ENCODE data around the gene AFF1.
"Not testable (repeated sequence)": the region's sequence is repeated elsewhere in the genome, so short reads cannot be mapped to it uniquely, and the experiment has no call there.

The AFF1 gene

DNA sequence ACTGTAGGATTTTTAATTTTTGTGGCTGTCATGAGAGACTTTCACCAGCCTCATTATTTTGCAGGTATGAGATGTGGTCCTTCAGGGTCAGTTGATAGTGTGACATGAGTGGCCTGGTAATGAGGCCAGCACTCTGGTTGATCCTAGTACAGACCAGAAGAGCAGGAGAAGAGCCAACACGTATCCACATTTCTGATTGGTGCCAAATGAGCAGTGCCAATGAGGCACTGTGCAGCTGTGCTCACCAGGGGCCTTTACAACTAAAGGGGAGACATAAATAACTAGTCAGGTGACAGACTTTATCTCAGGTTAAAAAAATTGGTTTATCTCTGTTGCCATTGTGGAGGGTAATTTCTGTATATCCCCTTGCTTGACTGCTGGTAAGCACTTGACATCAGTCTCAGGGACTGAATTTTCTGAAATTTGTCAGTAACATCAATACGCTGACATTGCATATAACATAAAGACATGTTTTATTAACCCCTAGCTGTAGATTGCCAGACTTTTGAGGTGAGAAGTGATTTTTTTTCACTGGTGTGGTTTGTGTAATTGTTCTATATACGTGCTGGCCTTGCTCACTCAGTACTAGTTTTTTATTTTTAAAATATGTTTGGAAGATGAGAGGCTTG, 101.2 kb downstream of the AFF1 start:
- DNase-seq (ENCODE audit: low spot score) = no peak

DNA sequence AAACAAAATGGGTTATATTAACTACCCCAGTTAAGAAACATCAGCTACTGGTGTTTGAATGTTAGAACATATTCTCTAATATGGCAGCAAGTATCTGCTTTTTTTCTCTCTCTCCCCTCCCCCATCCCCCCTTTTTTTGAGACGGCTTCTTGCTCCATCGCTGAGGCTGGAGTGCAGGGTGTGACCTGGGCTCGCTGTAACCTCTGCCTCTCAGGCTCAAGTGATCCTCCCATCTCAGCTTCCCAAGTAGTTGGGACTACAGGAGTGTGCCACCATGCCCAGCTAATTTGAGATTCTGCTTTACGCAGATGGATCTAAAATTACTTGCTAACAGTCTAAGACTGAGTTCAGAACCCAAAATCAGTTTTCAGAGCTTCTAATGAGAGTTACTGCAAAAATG, 101.9 kb downstream of the AFF1 start:
- DNase-seq (ENCODE audit: low spot score) = no peak

DNA sequence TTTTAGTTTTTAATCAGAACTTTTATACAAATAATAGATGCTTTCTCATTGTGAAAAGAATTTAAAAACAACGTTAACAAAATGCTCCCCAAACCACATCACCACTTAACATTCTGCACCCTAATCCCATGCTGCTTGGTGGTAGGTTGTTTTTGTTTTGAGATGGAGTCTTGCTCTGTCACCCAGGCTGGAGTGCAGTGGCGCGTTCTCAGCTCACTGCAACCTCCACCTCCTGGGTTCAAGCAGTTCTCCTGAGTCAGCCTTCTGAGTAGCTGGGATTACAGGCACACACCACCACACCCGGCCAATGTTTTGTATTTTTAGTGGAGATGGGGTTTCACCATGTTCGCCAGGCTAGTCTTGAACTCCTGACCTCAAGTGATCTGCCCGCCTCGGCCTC, 102.4 kb downstream of the AFF1 start:
- DNase-seq (ENCODE audit: low spot score) = not testable (repeated sequence)

DNA sequence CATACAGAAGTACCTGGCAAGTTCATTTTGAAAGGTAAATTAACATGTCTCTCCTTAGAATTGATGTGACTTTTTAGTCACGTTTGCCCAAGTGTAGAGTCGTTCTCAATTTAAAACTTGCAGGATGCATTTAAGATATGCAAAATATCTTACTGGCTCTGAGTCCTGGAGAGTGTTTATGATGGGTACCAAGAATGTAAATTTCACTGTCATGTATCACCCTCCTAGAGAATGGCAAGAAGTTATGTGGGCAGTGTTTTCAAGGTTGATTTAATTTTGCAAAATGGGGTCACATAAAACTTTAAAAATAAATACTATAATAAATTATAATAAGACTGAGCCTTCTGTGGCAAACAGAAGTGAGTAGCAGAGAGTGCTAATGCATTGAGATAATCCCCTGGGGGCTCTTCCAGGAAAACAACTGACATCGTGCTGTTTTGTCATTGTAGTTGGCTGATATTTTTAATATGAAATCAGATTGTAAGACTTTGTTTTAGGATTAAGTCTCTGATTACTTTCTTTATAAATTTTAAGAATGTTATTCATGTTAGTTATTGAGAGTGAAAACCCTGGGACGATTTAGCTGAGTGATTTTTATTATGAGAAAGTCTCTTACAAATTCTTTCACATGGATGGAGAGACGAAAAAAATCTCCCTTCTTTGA, 103.0 kb downstream of the AFF1 start:
- no peak for DNase-seq (ENCODE audit: low spot score)

DNA sequence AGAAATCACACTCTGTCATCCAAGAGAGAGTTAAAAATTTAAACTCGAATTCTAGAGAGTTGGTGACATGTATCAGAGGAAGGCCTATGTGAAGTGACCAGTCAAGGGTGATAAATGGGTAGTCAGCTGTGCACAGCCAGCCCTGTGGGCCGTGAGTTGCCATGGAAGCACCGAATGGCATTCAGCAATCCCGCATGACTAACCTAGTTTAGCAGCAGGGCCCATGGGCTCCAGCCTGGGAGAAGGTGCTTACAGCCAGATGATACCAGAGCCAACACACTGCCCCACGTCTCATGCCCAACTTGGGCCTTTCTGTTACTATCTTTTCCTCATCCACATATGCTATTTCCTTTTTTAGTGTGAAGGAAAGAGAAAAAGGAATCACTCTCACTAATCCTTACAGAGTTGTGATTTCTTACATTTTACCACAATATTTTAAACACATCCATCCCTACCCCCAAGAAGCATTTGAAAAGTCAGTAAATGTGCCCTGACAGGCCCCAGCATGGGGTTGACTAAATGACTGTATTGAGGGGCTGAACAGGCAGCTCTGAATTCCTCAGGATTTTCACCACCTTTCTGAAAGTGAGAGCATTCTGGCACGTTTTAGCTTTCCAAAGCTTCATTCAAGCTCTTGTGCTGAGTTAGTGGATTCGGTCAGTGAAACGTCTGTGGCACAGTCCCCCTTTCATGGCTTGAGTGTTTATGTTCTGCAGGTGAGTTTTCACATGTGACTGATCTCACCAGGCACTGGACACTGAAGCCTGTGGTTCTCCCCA, 104.2 kb downstream of the AFF1 start:
- peak; percentile 52 for DNase-seq (ENCODE audit: low spot score)

DNA sequence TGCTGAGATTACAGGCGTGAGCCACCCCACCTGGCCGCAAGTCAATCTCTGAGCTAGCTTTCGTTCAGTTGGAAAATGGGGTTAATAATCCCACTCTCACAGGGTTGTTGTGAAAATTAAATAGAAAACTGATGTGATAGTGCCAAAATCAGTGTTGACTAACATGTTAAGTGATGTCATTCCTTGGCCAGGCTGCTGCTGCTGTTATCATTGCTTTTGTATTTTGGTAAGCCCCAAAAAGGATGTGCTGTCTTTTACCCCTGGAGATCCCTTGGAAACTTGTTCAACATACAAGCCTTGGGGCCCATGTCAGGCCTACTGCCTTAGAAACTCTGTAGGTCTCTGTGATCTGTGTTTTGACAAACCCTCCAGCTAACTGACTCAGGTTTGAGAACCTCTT, 106.3 kb downstream of the AFF1 start:
- DNase-seq (ENCODE audit: low spot score) = no peak

DNA sequence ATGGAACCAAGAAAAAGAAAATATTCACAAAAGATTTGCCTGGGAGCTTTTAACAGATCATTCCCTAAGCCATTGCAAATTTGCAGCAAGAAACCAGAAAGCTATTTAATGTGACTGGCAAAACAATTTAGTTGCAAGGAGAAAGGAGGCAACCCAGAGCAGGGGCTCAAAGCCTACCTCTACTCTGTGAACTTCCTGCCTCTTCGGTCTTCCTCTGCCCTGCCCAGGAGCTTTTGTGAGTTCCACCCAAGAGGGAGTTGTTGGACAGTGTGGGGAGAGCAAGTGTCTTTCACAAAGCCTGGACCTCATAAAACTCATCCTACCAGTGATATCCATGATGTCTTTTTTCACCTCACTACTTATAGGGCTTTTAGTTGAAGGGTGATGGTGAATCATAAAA, 107.4 kb downstream of the AFF1 start:
- DNase-seq (ENCODE audit: low spot score) = no peak

DNA sequence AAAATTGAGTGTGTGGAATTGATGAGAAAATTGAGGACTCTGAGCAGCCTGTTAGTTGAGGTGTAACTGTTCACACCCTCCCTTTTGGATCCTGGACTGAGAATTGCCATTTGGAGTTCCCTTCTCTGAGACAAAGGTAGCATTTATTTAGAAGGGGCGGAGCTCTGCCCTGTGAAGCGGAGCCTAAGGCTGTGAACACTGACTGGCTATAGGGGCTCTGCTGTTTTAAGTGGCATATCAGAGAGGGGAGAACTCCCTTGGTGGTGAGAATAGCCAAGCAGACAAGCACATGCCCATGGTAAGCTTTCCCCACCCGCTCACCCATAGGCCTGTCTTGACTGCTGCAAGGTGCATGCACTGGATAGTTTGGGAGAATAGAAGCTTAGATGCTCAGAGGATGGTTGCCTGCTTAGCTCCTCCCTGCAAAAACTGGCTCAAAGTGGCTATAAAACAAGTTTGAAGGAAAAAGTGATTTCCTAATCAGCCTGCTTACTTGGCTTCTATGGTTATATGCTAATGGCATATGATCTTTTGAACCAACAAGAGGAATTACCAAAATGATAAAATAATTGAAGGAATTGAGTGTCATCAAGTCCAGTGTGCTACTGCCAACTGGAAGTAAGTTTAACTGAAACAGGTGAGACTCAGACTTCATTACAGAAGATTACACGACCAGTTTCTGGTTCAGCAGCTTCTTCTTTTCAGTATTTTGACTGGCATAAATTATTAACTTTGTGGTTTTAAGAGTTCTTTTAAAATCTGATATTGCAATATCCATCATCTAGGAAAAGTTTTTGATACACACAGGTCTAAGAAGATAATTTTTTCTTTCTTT, 108.4 kb downstream of the AFF1 start:
- no peak for DNase-seq (ENCODE audit: low spot score)

DNA sequence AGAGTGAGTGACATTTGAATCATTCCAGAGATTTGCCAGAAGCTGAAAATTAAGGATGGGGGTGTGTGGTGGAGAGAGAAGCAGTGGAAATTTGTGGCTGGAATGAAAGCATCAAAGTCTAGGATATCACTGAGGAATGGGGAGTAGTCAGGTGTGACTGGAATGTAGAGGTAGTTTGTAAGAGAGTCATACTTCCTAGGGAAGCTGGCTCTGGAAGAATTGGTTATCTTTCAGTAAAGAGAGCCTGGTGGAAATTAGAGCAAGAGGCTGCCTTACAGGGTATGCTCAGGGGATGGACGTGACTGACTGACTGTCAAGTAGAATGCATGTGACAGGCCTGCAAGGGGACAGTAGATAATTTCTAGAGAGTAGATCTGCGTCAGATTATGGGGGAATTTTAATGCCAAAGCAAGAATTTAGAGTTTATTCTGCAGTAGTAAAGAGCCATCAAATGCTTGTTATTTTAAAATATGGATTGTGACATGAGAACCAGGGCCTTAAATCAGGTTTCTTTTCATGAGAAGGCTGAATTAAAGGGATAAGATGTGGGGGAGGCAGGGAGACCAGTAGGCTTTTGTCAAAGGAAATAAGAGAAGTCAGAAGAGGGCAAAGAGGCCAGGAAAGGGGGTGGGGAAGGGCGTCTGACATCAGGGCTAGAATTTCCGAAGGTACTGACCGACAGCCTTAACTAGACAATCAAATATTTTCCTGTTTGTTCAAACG, 109.9 kb downstream of the AFF1 start:
- DNase-seq (ENCODE audit: low spot score) = no peak

DNA sequence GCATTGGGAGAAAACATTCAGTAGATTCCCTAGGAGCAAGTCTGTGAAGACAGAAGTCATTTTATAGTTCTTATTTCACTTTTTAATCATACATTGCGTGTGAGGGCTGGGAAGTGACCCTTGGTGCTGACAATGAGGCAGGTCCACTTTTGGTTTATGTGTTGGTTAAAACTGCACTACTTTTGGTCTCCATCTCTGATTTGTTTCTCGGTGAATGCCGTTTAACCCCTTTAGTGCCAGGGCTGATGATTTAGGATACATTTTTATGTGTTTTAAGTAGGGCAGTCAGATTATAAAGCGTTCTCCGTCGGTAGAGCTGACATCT, 110.4 kb downstream of the AFF1 start:
- DNase-seq (ENCODE audit: low spot score) = no peak

DNA sequence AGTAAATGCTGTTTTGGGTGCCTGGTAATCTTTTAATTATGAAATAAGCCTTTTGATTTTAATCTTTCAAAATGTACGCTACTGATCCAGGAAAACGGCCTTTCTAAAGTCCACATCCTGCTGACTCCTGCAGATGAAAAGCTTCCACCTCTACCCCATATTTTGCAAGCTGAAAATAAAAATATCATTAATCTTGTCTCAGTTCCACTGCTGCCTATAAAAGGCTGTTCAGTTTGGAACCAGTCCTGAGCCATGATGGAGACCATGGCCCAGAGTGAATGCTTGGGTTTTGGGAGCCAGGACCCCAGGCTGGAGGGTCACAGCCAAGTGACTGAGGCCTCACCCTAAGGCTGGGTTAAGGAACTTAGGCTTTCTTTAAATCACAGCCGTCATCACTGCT, 110.8 kb downstream of the AFF1 start:
- DNase-seq (ENCODE audit: low spot score) = no peak

DNA sequence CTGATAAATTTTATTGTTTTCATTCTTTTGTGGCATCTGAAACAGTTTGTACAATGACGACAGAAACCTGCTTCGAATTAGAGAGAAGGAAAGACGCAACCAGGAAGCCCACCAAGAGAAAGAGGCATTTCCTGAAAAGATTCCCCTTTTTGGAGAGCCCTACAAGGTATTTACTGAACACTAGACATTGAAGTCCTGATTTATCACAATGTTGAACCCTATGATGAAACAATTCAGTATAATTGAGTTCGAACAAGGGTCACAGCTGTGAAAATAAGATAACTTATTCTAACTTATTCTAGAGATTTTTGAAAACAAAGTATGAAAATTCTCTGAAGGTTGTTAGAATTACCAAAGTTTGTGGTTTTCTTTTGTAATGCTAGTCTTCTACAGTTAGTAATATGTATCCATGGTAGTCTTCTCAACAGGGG, 111.3 kb downstream of the AFF1 start:
- no peak for DNase-seq (ENCODE audit: low spot score)

DNA sequence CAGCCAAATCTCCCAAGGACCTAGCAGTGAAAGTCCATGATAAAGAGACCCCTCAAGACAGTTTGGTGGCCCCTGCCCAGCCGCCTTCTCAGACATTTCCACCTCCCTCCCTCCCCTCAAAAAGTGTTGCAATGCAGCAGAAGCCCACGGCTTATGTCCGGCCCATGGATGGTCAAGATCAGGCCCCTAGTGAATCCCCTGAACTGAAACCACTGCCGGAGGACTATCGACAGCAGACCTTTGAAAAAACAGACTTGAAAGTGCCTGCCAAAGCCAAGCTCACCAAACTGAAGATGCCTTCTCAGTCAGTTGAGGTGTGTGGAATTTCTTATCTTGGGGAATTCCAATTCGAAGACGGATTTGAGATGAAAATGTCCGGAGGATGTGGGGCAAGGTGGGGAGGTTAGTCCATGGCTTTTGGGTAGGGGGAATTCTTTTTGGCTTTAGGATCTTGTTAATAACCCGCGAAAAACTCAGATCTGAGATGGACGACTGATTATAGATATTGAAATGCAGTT, 112.5 kb downstream of the AFF1 start:
- DNase-seq (ENCODE audit: low spot score) = no peak

DNA sequence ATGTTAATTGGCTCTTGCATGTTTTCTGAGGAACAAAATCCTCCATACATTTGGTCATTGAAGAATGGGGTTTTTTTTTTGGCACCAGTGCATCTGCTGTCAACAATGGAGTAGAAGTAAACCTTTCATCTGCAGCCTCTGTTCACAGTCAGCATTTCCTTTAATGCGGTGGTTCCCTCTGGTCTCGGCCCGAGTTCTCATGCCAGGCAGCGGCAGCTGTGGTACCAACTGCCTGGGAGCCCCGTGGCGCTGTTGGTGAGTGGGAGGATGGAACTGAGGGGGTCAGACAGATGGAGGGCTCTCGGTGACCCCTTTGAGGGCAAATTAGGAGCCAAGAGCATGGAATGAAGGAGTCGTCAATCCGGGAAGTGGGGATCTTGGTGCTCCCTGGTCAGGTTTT, 114.7 kb downstream of the AFF1 start:
- no peak for DNase-seq (ENCODE audit: low spot score)

DNA sequence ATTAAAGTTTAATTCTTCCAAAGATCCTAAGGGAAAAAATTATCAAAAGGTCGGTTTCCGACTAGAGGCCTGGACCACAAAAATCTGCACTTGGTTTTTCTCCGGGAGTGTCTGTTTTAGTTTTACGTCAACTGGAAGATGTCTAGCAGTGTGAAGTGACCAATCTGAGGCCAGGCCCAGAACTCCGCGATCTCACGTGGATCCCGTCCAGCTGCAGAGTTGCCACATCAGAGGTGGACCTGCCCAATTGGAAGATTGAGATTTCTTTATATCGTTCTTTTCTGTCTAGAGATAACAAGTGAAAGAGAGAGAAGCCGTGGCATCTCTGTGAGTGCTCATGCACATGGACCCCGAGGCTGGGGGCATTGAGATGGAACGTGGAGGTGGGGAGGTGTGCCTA, 115.8 kb downstream of the AFF1 start:
- DNase-seq (ENCODE audit: low spot score) = no peak

DNA sequence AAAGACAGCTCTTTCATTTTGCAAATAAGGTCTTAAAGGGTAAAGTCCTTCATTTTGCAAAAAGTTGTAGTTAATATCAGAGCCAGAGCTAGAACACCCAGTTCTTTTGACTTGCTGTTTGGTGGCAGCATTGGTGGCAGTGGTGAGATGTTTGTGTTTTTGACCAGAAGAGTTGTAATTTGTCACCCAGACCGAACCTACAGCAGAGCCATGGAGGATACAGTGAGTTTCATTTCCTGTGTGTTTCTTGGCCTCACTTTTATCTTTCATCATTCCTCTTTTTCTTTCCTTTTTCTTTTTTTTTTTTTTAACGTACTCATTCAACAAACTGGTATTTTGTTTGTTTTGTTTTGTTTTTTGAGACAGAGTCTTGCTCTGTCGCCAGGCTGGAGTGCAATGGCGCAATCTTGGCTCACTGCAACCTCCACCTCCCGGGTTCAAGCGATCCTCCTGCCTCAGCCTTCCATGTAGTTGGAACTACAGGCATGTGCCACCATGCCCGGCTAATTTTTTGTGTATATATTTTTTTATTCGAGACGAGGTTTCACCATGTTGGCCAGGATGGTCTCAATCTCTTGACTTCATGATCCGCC, 116.4 kb downstream of the AFF1 start:
- no peak for DNase-seq (ENCODE audit: low spot score)

DNA sequence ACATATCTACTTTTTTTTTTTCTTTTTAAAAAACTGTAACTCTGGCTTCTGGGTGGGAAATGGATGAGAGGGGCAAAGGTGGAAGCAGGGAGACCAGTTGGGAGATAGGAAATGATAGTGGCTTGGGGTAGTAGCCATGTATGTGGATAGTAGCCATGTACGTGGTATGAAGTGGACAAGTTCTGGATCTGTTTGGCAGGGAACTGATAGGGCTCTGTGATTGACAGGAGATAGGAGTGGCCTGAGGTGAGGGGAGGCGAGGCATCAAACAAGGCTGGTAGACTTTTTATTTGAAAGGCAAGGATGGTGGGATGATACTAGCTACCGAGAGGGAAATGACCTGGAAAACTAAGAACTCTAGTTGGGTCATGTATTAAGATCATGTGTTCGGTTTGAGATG, 117.8 kb downstream of the AFF1 start:
- no peak for DNase-seq (ENCODE audit: low spot score)

DNA sequence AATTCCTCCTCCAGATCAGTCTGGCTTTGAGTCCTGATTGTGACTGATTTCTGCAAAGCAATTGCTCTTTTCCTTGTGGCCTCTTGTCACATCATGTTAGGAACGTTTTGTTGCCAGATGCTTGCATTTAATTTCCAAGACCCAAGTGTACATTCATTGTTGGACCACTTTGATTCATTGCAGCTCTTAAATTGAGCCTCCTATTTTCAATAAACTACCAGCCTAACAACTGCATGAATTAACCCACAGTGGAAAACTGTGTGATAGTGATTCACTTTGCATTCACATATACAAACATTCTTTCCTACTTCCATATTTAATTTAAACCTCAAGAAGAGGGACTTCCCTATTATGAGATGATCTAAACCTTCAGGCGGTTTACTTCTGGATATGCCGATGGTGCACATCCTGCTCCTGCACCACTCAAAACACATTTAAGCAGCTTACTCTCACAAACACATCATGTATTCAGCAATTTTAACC, 118.4 kb downstream of the AFF1 start:
- DNase-seq (ENCODE audit: low spot score) = no peak

DNA sequence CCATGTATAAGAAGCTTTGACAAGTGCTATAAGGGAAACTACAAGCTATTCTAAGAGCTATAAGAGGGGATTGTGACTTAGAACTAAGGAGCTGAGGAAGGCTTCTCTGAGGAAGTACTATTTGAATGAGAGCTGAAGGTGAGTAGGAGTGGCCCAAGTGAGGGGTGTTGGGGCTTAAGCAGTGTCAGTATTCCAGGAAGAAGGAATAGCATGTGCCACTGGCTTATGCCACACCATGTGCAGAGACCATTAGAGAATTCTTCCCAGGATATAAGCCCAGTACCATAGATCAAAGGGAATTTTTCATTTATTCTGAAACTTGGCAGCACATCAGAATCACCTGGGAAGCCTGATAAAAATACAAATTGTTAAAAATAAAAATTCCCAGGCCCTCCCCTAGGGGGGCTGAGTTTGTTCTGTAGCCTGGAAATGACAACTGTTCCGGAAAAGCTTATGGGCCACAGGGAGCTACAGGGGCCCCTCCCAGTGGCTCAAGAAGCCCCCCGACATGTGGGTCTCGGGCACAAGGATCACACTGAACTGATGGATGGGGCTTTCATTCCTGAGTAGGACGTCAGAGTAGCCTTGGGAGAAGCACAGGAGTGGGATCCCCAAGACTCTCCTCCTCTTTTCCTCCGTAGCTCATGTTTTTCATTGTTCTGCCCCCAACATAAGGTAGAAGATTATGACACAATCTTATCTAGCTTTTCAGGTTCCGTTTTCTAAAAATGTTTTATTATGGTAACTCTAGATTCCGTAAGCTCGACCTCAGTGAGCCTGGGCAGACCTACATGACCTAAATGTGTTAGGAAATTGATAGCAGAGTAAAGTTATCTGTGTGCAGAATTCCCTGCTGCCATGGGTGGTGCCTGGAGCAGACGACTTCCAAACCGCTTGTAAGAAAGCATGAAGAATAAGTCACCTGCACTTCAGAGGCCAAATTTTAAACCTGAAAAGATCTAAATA, 119.3 kb downstream of the AFF1 start:
- peak; percentile 38 for DNase-seq (ENCODE audit: low spot score)

DNA sequence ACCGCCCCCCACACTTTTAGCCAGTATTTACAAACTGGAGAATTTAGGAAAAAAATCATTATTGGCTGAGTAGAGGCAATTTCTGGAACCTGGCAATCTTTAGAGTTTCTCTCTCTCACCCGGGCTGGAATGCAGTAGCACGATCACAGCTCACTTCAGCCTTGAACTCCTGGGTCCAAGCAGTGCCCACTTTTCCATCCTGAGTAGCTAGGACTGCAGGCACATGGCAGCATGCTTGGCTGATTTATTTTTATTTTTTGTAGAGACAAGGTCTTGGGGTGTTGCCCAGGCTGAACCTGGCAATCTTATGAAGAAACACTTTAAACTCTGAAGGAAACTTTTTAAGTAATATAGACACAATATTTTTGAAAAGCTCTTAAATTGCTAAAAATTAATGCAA, 120.1 kb downstream of the AFF1 start:
- DNase-seq (ENCODE audit: low spot score) = no peak

Measured in D341Med (cell line).